Pulmonary artery endothelial cell (primary cell): Measurements from ENCODE around the gene ZRANB3. TPM values are rescaled to one million over a fixed set of nuclear protein-coding genes. Genes with fewer than 3 reads are reported as not detected.

Experiments
- total RNA-seq: library from RNA; depleted of rRNA; stranded (reverse); fragments of >200 nt; gene quantifications from 2 replicates; pipeline ENCODE4 v1.2.3, GENCODE V29; 2014

Gene ZRANB3
- total RNA-seq, 1 donor from 2014 or later = 5.1 TPM

Other genes with a start within 250 kb of the ZRANB3 start
- 6.6 and 8.6 TPM in 2 replicates for gene R3HDM1, start 266 bp upstream of the ZRANB3 start, total RNA-seq
- 68.8 and 79.5 TPM in 2 replicates for gene UBXN4, start 210.6 kb upstream of the ZRANB3 start, total RNA-seq